HG02885 (cell line): ENCODE measurements around the gene TADA2A.
"Not testable (repeated sequence)": the region's sequence is repeated elsewhere in the genome, so short reads cannot be mapped to it uniquely, and the experiment has no call there.

Source experiments
- ATAC-seq: cut with Tn5 transposase; IDR thresholded peaks from one replicate; pipeline ENCODE4 v1.9.1; 2021; ENCODE audit warnings: mild to moderate bottlenecking; ENCODE audit not compliant: unreplicated experiment, poor library complexity

TADA2A gene

DNA sequence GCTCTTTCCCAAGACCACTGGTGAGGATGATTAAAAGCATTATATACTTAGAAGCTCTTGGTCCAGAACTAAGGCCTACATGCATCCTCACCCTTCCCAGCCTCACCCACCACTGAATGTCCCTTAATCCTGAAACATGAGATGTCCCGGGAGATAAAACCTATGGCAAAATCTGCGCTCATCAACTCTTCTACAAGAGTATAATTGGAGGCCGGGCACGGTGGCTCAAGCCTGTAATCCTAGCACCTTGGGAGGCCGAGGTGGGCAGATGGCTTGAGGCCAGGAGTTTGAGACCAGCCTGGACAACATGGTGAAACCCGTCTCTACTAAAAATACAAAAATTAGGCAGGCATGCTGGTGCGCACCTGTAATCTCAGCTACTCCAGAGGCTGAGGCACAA, 13.3 kb upstream of the TADA2A start:
- no peak for ATAC-seq

DNA sequence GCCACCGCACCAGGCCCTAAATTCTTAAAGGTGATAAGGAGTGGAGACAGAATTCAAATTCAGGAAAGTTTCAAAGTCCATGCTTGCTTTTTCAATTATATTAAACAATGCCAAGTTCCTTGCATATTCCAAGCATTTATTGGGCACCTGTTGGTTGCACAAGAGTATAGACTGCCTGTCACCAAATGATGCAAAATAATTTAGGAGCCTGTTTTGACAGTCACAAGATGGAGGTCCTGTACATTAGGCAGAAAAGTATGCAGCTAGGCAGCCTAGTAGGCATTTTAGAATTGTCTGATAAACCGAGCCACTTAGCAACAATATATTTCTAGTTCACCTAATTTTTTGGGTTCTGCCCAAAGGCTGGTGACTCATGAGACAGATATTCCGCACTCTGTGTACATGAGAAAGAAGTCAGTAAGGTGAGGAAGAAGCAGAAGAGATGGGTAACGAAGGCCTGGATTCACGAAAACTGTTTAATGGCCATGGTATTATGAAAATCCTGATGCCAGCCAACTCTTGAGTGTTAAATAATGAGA, 7.4 kb upstream of the TADA2A start:
- ATAC-seq, result no peak

DNA sequence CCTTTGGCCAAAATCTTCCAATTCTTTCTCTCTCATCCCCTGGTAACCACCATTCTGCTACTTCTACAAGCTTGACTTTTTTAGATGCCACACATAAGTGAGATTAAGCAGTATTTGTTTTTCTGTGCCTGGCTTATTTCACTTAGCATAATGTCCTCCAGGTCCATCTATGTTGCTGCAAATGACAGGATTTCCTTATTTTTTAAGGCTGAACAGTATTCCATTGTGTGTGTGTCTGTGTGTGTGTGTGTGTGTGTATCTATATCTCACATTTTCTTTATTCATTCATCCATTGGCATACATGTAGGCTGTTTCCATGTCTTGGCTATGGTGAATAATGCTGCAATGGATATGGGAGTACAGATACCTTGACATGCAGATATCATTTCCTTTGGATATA, 6.2 kb upstream of the TADA2A start:
- ATAC-seq, result no peak

DNA sequence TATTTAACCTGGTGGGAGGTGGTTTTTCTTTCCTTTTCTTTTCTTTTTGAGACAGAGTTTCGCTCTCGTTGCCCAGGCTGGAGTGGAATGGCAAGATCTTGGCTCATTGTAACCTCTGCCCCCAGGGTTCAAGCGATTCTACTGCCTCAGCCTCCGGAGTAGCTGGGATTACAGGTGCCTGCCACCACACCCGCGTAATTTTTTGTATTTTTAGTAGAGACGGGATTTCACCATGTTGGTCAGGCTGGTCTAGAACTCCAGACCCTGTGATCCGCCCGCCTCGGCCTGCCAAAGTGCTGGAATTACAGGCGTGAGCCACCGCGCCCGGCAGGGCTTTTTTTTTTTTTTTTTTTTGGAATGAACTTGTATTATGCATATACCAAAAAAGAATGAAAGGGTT, 1.2 kb upstream of the TADA2A start:
- ATAC-seq, result not testable (repeated sequence)

DNA sequence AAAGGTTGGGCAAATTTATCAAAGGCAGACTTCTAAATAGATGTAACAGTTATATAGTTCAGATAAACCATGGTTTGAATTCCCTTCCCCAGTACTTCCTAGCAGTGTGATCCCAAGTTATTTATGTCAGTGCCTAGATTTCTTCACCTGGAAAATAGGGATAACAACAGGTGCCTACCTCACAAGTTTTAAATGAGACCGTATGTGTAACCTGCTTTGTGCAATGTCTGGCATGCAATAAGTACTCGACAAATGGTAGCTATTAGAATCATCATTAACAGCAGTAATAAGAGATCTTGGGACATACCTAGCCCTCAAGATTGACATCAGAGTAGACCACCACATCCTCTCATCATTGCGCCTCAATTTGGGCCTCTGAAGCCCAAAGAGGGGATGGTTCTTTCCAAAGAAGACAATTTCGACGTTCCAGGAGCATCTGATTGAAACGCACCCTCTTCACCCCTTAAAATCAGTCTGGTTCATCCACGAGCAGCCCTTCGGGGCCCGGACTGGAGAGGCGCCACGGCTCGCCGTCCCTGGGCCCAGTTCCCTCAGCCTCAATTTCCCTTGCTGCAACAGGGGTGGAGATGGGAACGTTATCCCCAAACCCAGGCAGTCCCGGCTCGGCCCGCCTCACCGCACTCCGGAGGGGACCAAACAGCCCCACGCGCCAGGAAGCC, 591 bp upstream of the TADA2A start:
- ATAC-seq, result peak; percentile 33

DNA sequence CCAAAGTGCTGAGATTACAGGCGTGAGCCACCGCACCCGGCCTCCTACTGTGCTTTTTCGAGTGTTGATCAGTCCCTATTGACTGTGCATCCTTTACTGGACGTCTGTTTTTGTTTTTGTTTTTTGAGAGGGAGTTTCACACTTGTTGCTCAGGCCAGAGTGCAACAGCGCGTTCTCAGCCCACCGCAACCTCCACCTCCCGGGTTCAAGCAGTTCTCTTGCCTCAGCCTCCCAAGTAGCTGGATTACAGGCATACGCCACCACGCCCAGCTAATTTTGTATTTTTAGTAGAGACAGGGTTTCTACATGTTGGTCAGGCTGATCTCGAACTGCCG, 1.4 kb downstream of the TADA2A start:
- not testable (repeated sequence) for ATAC-seq

DNA sequence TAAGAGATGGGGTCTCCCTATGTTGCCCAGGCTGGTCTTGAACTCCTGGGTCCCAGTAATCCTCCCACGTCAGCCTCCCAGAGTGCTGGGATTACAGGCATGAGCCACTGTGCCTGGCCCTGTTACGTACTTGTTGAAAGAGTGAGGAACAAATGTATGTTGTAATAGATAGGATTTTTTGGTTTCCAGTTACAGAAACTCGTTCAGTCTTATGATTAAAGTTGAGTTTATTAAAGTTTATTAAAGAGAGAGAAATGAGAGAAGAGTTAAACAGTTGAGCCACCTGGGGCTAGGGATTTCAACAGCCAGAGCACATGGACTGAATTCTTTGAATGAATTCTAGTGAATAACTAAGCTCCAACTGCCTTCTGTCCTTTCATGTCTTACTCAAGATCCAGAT, 3.7 kb downstream of the TADA2A start:
- no peak for ATAC-seq

DNA sequence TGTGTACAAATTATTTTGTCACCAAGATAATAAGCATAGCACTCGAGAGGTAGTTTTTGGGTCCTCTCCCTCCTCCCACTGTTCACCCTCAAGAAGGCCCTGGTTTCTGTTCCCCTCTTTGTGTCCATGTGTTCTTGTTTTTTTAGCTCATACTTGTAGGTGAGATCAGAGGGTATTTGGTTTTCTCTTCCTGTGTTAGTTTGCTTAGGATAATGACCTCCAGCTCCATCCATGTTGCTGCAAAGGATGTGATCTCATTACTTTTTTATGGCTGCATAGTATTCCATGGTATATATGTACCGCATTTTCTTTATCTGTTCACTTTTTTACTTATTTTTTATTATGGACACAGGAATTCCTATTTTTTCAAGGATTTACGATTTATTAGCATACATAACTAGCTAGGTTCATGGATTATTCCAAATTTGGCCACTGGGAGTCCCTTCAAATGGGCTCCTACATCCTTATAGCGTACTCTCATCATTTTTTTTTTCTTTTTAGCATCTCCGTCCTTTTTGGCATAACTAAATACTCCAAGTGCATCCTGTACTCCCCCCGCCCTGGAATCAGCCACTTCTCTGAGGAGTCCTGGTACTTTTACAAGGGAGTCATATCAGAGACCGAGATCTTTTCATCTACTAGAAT, 7.3 kb downstream of the TADA2A start:
- ATAC-seq, result no peak

DNA sequence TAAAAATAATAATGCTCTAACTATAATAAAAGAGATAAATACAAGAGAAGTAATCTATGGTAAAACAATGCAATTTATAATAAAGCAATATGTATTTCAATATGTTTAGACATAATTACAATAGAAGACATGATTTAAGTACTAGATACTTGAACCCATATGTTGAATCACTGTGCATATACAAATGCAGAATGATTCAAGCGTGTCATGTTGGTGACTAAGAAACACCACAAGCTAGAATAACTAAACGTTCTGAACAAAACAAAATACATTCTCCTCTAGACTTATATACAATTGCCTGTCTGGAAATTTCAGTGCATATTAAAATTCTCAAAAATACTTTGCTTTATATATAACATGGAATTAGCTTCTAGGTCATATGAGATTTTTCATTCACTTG, 11.2 kb downstream of the TADA2A start:
- no peak for ATAC-seq

DNA sequence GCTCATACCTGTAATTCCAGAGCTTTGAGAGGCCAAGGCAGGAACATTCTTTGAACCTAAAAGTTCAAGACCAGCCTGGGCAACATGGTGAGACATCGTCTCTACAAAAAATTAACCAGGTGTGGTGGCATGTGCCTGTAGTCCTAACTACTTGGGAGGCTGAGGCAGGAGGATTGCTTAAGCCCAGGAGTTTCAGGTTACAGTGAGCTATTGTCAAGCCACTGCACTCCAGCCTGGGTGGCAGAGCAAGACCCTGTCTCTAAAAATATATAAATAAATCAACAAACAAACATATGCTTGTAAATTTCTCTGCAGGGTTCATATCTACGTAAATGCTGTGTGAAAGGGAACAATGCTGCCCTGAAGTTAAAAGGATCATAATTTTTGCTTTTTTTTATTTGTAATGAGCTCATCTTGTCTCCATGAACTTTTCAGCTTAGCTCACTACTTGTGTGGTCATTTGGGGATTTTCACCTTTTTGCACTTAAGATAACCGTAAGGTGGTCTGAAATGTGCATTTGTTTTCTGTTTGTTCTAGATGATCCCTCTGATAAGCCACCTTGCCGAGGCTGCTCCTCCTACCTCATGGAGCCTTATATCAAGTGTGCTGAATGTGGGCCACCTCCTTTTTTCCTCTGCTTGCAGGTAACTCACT, 16.4 kb downstream of the TADA2A start:
- no peak for ATAC-seq

DNA sequence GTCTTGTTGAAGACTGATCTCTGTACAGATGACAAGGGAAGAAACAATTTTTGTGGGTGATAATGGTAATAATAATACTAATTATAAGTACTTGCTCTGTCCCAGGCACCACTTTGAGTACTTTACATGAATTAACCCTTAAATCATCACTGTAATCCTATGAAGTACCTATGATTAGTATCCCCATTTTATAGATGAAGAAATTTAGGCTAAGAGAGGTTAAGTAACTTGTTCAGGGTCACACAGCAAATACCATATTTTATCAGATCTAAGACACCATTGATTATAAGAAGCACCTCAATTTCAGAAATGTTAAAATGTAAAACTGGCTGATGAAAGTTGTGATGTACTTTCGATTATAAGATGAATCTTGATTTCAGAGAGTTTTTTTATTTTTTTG, 18.6 kb downstream of the TADA2A start:
- ATAC-seq, result no peak

DNA sequence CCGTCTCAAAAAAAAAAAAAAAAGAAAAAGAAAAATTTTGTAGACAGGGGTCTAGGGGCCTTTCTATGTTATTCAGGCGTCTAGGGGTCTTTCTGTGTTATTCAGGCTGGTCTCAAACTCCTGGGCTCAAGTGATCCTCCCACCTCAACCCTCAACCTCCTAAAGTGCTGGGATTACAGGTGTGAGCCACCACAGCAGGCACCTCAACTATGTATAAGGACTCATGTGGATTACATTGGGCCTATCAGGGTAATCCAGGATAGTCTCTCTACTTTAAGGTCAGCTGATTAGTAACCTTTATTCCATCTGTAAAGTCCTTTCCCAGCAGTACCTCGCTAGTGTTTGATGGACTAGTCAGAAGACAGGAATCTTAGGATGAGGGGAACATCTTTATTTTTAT, 22.4 kb downstream of the TADA2A start:
- no peak for ATAC-seq

DNA sequence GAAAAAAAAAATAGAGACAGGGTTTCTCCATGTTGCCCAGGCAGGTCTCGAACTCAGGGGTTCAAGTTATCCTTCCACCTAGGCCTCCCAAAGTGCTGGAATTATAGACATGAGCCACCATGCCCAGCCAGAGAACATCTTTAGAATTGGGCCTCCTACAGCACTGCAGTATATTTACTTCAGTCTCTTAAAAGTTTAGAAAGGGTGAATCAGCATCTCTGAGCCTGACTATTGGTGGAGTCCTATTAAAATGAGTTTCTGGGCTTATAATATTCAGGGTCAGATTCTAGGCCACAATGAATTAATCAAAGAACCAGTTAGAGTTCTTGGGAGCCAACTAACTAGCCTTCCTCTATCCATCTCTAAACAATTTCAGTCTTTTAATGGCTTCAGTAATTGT, 22.8 kb downstream of the TADA2A start:
- ATAC-seq, result no peak

DNA sequence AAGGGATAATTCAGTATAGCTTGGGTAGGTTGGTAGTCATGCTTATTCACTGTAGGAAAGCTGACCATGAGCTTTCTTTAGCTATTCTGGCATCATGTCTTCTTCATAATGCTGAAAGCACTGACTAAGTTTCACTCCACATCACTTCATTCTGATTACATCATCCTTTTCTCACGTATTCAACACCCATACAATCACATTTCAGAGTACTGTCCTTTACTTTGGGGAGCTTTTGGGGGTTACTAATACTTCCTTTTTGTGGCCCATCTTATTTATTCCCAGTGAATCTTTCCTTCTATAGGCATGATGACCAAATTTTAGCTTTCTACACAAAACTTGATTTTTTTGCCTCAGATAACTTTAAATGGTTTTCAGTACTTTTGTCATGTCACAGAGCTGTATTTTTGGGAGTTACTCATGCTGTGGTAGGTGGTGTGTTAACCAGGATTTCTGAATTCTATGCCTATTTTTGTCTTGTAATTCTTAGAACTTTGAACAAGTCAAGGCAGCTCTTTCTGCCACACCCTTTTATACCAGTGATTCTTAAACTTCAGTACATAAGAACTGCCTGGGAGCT, 23.5 kb downstream of the TADA2A start:
- no peak for ATAC-seq

DNA sequence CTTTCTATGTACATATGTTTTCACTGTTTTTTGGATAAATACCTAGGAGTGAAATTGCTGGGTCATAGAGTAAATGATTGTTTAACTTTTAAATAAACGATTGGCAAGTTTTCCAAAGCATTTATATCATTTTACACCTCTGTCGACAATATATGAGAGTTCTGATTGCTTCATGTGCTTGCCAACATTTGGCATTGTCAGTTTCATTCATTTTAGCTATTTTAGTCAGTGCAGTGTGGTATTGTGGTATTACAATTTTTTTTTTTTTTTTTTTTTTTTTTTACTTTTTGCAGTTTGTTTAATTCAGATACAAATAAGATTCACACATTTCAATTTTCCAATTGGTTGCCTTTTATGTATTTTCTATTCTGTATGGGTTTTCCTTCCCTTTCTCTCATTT, 26.0 kb downstream of the TADA2A start:
- no peak for ATAC-seq

DNA sequence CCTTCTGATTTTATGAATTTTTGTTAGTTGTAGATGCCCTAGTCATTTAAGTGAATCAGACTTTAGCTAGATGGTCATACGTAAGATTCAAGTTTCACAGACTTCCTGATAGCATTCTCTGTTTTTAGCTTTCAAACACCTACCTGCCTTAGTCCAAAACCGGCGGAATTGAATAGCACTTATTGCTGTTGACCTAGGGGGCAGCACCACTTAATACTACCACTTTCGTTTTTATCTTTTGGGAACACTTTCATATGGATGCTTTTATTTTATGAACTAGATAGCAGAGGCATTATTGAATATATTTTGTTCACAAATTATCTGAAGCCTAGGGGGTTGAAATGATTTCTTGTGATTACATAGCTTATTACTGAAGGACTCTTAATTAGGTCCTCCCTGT, 31.5 kb downstream of the TADA2A start:
- no peak for ATAC-seq

DNA sequence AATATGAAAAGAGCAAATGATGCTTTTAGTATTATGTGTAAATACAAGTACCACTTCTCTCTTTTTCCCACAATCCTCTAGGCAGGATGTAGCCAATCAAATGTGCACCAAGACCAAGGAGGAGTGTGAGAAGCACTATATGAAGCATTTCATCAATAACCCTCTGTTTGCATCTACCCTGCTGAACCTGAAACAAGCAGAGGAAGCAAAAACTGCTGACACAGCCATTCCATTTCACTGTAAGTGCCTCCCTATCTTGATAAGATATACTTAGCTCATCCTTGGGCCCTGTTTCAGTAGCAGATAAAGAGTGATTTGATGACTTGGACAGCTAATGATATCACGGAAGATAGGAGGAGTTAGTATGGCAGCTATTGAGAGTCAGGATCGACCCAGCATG, 33.7 kb downstream of the TADA2A start:
- ATAC-seq, result no peak

DNA sequence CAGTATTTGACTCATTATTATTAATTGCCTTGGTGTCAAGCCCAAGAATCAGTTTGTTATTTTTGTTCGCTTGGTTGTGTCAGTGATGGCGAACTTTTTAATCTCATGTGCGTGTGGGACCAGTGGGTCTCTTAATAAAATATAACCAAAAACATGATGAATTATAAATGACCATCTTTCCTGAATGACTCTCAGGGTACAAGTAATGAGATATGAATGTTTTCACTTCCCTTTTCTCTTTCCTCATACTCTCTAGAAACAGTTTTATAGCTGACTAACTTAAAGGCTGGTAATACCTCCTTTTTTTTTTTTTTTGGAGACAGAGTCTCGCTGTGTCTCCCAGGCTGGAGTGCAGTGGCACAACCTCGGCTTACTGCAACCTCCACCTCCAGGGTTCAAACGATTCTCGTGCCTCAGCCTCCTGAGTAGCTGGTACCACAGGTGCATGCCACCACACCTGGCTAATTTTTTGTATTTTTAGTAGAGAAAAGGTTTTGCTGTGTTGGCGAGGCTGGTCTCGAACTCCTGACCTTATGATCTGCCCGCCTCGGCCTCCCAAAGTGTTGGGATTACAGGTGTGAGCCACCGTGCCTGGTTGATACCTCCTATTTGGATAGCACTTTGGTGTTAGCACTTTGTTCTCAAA, 34.8 kb downstream of the TADA2A start:
- ATAC-seq, result not testable (repeated sequence)

DNA sequence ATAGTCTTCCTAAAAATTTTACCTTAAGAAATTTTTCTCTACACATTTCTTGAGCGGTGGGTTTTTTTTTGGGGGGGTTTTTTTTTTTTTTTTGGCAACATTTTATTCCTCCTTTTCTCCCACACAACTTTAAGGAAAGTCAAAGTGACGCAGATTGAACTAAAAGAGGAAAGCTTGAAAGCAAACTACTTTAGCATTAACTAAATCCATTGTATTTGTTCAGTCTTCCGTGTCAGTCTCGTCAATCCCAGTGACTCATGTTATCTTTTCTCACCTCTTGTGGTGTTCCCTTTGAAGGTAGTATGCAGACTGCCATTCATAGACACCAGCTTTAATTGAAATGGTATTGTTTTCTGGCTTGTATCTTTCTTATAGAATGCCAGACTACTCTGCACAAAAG, 39.3 kb downstream of the TADA2A start:
- ATAC-seq, result no peak

DNA sequence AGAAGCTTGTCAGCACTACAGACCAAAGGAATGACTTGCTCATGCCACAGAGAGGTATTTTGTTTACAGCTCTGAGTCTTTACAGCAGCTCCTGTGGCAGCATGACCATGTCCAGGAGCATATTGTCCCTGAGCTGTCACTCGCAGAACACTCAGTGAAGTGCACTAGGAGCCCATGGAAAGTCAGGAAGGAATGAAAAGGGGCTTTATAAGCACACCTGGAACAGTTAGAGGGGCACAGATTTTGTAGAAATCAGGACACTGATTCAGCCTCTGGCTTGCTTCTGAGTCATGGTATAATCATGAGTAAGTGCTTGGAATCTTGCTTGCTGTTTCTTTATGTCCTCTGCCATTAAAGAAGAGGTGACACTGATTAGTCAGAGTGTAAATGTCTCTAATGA, 41.0 kb downstream of the TADA2A start:
- ATAC-seq, result no peak

DNA sequence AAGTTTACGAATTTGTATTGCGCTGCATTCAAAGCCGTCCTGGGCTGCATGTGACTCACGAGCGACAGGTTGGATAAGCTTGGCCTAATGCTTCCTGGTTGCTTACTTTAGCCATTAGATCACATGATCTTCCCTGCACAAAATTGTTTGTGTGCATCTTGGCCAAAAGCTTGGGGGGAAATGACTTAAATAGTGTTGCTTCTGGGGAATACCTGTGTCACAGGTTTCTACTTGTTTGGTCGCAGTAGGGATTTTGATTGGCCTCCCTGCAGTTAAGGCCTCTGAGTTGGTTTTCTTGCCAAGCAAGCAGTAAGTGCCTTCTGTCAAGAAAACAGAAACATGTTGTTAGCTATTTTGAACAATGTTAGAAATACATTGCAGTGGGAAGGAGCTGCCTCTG, 43.4 kb downstream of the TADA2A start:
- no peak for ATAC-seq
